A549 (cell line): ENCODE data around the gene ID3.

ENCODE experiments used
- CBX2 ChIP-seq: fragments of 200-600 bp; sonication (generic); IDR thresholded peaks from 2 replicates; pipeline ENCODE4 v1.6.1; 2016; ENCODE audit warnings: low read depth, mild to moderate bottlenecking, borderline replicate concordance
- CEBPB ChIP-seq, 2 experiments: fragments of >200 bp in 1 of 2; sonication (Bioruptor Twin) in 1 of 2; formaldehyde crosslinking in 1 of 2; IDR thresholded peaks; 2 replicates each; pipeline ENCODE4 v1.6.1; 2012 to 2016
- CHD2 ChIP-seq: fragments of 150-350 bp; IDR thresholded peaks from 2 replicates; pipeline ENCODE4 v1.6.1; 2014; ENCODE audit warnings: low read length; ENCODE audit not compliant: partially characterized antibody
- CTCF ChIP-seq: fragments of >200 bp; sonication (Bioruptor Twin); formaldehyde crosslinking; IDR thresholded peaks from 3 replicates; pipeline ENCODE4 v1.5.1; 2016
- EHMT2 ChIP-seq: fragments of 200-600 bp; sonication (generic); IDR thresholded peaks from 2 replicates; pipeline ENCODE4 v1.6.1; 2016; ENCODE audit warnings: antibody characterized with exemption, low read depth, mild to moderate bottlenecking, moderate library complexity
- EP300 ChIP-seq, 2 experiments: fragments of >200 bp; sonication (Bioruptor Twin); formaldehyde crosslinking; IDR thresholded peaks; 2 replicates in 1 of 2; 3 replicates in 1 of 2; pipeline ENCODE4 v1.6.1; 2016 to 2017
- JUNB ChIP-seq: fragments of >200 bp; sonication (Bioruptor Twin); formaldehyde crosslinking; IDR thresholded peaks from 2 replicates; pipeline ENCODE4 v1.6.1; 2016
- NR3C1 ChIP-seq: fragments of >200 bp; sonication (Bioruptor Twin); formaldehyde crosslinking; IDR thresholded peaks from 3 replicates; pipeline ENCODE4 v1.6.1; 2017
- POLR2A ChIP-seq: IDR thresholded peaks from 2 replicates; pipeline ENCODE4 v1.6.1; 2012; ENCODE audit warnings: mild to moderate bottlenecking, low read length
- SMC3 ChIP-seq: fragments of >200 bp; sonication (Bioruptor Twin); formaldehyde crosslinking; IDR thresholded peaks from 3 replicates; pipeline ENCODE4 v1.6.1; 2018; ENCODE audit warnings: inconsistent platforms
- TP53 ChIP-seq: fragments of 250-450 bp; sonication (Bioruptor Pico); IDR thresholded peaks from 2 replicates; pipeline ENCODE4 v1.5.0; 2021; ENCODE audit warnings: mild to moderate bottlenecking, moderate library complexity
- ZNF302 ChIP-seq: fragments of 250-450 bp; sonication (Bioruptor Pico); IDR thresholded peaks from 2 replicates; pipeline ENCODE4 v1.9.0; 2021; ENCODE audit warnings: inconsistent platforms, mild to moderate bottlenecking, moderate library complexity

- TF ChIP-seq CEBPB (IDR thresholded peaks at IDR 0.05) (no peak), CTCF (no peak), SMC3 (no peak), CHD2 (no peak), POLR2A (no peak), CBX2 (no peak), TP53 (CRISPR knock-in tag) (no peak), EP300 (IDR thresholded peaks at IDR 0.05) (no peak), JUNB (no peak), EHMT2 (no peak), NR3C1 (no peak), ZNF302 (CRISPR knock-in tag) (no peak)
These were observed 16.0 kb upstream of the ID3 start for GRCh38 chr1:23575226-23575810.
